Activated CD8-positive, alpha-beta T cell treated with anti-CD3 and anti-CD28 coated beads for 36 hours (primary cell): ENCODE results near the gene SLC35F5. TPM values are rescaled to one million over a fixed set of nuclear protein-coding genes. Genes with fewer than 3 reads are reported as not detected.
"Not testable (repeated sequence)": the region's sequence is repeated elsewhere in the genome, so short reads cannot be mapped to it uniquely, and the experiment has no call there.

ENCODE experiments used
- ATAC-seq: fragments of 200-7000 bp; cut with Tn5 transposase; one replicate; pipeline ENCODE4 v1.10.0; 2021; ENCODE audit warnings: mild to moderate bottlenecking, moderate library complexity
- CTCF ChIA-PET: fragments of 350-600 bp; sonication (Branson Sonifier 250); formaldehyde crosslinking; loops from one replicate; lab custom pipeline; 2021; ENCODE audit warnings: antibody characterized with exemption; lab: Charles Lee
- POLR2A ChIA-PET: fragments of 350-600 bp; sonication (Branson Sonifier 250); formaldehyde crosslinking; loops from one replicate; lab custom pipeline; 2021; ENCODE audit warnings: antibody characterized with exemption; lab: Charles Lee
- DNase-seq: peaks from one replicate; pipeline ENCODE4 v3.0.0-alpha.2; 2020
- H3K27ac Mint-ChIP-seq: one replicate; pipeline ENCODE4 v1.8.0; 2021; ENCODE audit warnings: mild to moderate bottlenecking, mixed read lengths
- H3K27me3 Mint-ChIP-seq: one replicate; pipeline ENCODE4 v1.8.0; 2021; ENCODE audit warnings: mixed read lengths
- H3K36me3 Mint-ChIP-seq: one replicate; pipeline ENCODE4 v1.8.0; 2021; ENCODE audit warnings: low read depth, mixed read lengths
- H3K4me1 Mint-ChIP-seq: one replicate; pipeline ENCODE4 v1.8.0; 2021; ENCODE audit warnings: low read depth, mixed read lengths
- H3K4me3 Mint-ChIP-seq: one replicate; pipeline ENCODE4 v1.8.0; 2021; ENCODE audit warnings: mild to moderate bottlenecking, moderate library complexity, mixed read lengths
- H3K9me3 Mint-ChIP-seq: one replicate; pipeline ENCODE4 v1.8.0; 2021; ENCODE audit warnings: mixed read lengths
- intact Hi-C: fragments of 100-400 bp; cut with micrococcal nuclease; formaldehyde crosslinking; loops from one replicate; pipeline ENCODE4 v1.10.0; 2022
- total RNA-seq, 2 experiments: library from RNA; stranded (reverse); gene quantifications; one replicate each; pipeline ENCODE4 v1.2.3, GENCODE V29; 2021
- TF ChIP-seq, protein P1 (sequence below): fragments of 200-600 bp; IDR thresholded peaks from one replicate; pipeline ENCODE4 v1.8.0; 2022; ENCODE audit warnings: antibody characterized with exemption, mild to moderate bottlenecking

SLC35F5 gene
- total RNA-seq, 2 experiments from 2014 or later: 17.9 to 18.9 TPM

DNA sequence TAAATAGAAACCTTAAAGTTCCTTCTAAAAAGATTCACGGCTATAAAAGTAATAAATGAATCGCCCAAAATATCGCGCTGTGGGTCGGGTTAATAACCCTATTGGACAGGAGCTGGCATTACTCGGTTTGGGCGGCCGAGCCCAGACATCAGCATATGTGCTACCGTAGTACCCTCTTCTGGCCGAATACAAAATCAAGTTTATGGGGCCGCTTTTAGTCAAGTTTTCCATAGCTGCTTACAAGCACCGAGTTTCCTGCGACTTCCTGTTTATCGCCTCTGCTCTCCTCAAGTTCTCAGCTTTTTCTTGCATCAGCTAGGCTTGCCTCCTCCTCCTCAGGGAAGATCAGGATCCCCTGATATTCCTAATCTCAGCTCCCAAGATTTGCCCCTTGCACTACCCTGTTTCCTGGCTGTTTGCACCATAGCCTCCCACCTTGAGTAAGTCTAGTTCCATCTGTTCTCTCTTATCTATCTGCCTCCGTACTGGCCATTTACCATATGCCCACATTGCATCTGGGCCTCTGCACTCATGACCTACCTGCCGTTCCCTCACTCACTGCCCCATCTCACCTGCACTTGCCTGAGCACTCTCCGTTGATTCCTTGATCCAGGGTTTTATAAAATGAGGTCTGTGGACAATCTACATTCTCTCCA is 56.1 kb downstream of the SLC35F5 start:
- peak; percentile 91 for ATAC-seq
- Mint-ChIP-seq H3K27me3 (no peaks in the 10 kb centered on the region), H3K4me3 (peak overlapping the region; percentile 64), H3K9me3 (peaks cover 2% of the 10 kb centered on the region), H3K27ac (peak overlapping the region; percentile 83), H3K36me3 (peaks cover 2% of the 10 kb centered on the region), H3K4me1 (peaks cover 29% of the 10 kb centered on the region)
- POLR2A ChIA-PET: interaction anchor here (0.7 kb wide), 1 partner anchor 97 kb away, joined by 3 read pairs; no protein-coding TSS in a partner anchor
- intact Hi-C loops: no loop called here
- peak; percentile 82 for DNase-seq
- TF ChIP-seq, protein P1, sequence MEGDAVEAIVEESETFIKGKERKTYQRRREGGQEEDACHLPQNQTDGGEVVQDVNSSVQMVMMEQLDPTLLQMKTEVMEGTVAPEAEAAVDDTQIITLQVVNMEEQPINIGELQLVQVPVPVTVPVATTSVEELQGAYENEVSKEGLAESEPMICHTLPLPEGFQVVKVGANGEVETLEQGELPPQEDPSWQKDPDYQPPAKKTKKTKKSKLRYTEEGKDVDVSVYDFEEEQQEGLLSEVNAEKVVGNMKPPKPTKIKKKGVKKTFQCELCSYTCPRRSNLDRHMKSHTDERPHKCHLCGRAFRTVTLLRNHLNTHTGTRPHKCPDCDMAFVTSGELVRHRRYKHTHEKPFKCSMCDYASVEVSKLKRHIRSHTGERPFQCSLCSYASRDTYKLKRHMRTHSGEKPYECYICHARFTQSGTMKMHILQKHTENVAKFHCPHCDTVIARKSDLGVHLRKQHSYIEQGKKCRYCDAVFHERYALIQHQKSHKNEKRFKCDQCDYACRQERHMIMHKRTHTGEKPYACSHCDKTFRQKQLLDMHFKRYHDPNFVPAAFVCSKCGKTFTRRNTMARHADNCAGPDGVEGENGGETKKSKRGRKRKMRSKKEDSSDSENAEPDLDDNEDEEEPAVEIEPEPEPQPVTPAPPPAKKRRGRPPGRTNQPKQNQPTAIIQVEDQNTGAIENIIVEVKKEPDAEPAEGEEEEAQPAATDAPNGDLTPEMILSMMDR: peak; percentile 69
- CTCF ChIA-PET: interaction anchor here (0.7 to 2.4 kb wide), 17 partner anchors 8 to 176 kb away, joined by 3 to 16 read pairs (median 5); no protein-coding TSS in a partner anchor

DNA sequence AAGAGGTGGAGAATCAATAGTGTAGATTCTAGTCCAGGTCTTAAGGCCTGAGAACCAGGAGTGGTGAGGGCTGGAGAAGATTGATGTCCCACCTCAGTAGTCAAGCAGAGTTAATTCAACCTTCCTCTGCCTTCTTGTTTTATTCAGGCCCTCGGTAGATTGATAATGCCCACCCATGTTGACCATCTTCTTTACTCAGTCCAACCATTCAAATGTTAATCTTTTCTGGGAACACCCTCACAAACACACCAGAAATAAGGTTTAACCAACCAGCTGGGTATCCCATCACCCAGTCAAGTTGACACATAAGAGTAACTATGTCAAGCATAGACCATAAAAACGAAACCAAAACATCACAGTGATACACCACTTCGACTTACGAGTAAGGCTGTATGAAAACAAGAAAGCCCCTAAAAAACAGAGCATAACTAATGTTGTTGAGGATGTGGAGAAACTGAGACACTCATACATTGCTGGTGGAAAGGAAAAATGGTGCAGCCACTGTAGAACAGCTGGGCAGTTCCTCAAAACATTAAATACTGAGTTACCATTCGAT is 57.5 kb downstream of the SLC35F5 start:
- DNase-seq (no peak), ATAC-seq (peak; percentile 71)
- no peaks in the 10 kb centered on the region for H3K36me3 Mint-ChIP-seq
- intact Hi-C loops: loop anchor here (10.0 kb wide), 1 partner anchor 196 kb away; the partner anchor contains the start of gene ACTR3
- no peaks in the 10 kb centered on the region for H3K27me3 Mint-ChIP-seq
- H3K9me3 Mint-ChIP-seq: peaks cover 2% of the 10 kb centered on the region
- CTCF ChIA-PET: interaction anchor here (1.4 to 1.7 kb wide), 3 partner anchors 10 to 178 kb away, joined by 4 to 5 read pairs (median 5); no protein-coding TSS in a partner anchor
- POLR2A ChIA-PET: no interaction called here
- peaks cover 40% of the 10 kb centered on the region for H3K4me1 Mint-ChIP-seq
- TF ChIP-seq, protein P1: no peak
- peak overlapping the region; percentile 64 for H3K4me3 Mint-ChIP-seq
- peak overlapping the region; percentile 84 for H3K27ac Mint-ChIP-seq

DNA sequence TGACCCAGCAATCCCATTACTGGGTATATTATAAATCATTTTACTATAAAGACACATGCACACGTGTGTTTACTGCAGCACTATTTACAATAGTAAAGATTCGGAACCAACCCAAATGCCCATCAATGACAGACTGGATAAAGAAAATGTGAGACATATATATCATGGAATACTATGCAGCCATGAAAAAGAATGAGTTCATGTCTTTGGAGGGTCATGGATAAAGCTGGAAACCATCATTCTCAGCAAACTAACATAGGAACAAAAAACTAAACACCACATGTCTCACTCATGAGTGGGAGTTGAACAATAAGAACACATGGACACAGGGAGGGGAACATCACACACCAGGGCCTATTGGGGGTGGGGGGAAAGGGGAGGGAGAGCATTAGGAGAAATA is 58.2 kb downstream of the SLC35F5 start:
- H3K27ac Mint-ChIP-seq, H3K4me3 Mint-ChIP-seq, H3K36me3 Mint-ChIP-seq, H3K27me3 Mint-ChIP-seq, POLR2A ChIA-PET, H3K9me3 Mint-ChIP-seq, ATAC-seq, DNase-seq, CTCF ChIA-PET: not testable (repeated sequence)
- H3K4me1 Mint-ChIP-seq: peaks cover 47% of the 10 kb centered on the region
- intact Hi-C loops: loop anchor here (10.0 kb wide), 1 partner anchor 197 kb away; the partner anchor contains the start of gene ACTR3

DNA sequence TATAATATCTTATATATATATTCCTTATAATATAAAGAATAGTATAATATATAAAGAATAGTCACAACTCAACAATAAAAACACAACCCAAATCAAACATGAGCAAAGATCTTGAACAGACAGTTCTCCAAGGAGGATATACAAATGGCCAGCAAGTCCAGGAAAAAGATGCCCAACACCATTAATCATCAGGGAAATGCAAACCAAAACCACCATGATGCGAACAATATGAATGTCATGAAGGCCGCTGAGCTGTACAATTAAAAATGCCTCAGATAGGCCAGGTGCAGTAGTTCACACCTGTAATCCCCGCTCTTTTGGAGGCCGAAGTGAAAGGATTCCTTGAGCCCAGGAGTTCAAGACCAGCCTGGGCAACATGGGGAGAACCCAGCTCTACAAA is 58.9 kb downstream of the SLC35F5 start:
- ATAC-seq (no peak), DNase-seq (no peak)
- ChIA-PET CTCF (no interaction called here), POLR2A (no interaction called here)
- intact Hi-C loops: loop anchor here (10.0 kb wide), 1 partner anchor 197 kb away; the partner anchor contains the start of gene ACTR3
- peaks cover 53% of the 10 kb centered on the region for H3K4me1 Mint-ChIP-seq
- H3K27me3 Mint-ChIP-seq: no peaks in the 10 kb centered on the region
- peaks cover 2% of the 10 kb centered on the region for H3K9me3 Mint-ChIP-seq
- H3K27ac Mint-ChIP-seq: no peak overlapping the region
- no peaks in the 10 kb centered on the region for H3K36me3 Mint-ChIP-seq
- no peak overlapping the region for H3K4me3 Mint-ChIP-seq
- TF ChIP-seq, protein P1: no peak

DNA sequence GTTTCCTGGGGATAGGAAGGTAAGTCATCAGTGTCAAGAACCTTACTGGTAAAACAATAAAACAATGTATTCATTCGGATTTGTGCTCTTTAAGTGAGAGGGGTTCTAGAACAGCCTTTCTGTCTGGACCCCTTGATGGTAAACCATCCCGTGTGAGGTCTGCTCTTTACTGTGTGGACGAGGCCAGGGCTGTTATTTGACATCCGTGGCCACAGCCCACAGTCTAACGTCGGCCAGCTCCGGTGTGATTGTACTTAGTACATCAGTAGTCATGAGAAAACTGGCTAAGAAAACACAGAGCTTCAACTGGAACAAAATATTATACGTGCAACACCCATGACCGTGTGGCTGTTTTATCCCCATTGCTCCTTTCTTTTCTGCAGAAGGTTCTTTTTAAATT is 62.0 kb downstream of the SLC35F5 start:
- Mint-ChIP-seq H3K27me3 (no peaks in the 10 kb centered on the region), H3K36me3 (no peaks in the 10 kb centered on the region), H3K4me3 (no peak overlapping the region), H3K4me1 (peaks cover 57% of the 10 kb centered on the region), H3K27ac (peak overlapping the region; percentile 93), H3K9me3 (peaks cover 3% of the 10 kb centered on the region)
- ChIA-PET POLR2A (interaction anchor here (0.7 kb wide), 1 partner anchor 195 kb away, joined by 3 read pairs; no protein-coding TSS in a partner anchor), CTCF (interaction anchor here (1.0 kb wide), 1 partner anchor 285 kb away, joined by 3 read pairs; no protein-coding TSS in a partner anchor)
- no peak for ATAC-seq
- TF ChIP-seq, protein P1: no peak
- intact Hi-C loops: loop anchor here (5.0 to 10.0 kb wide), 2 partner anchors 92 to 200 kb away; partner anchors contain the start of gene ACTR3
- no peak for DNase-seq
